Uterus (tissue), 4 donors: ENCODE measurements around the gene NUP58. TPM values are rescaled to one million over a fixed set of nuclear protein-coding genes. Genes with fewer than 3 reads are reported as not detected.
A peak's percentile ranks its signal among the peaks of the same experiment; 100 is the strongest.

ENCODE experiments used
- DNase-seq, 2 donors: peaks; one replicate each; pipeline ENCODE4 v3.0.0-alpha.2; 2019 to 2020
- H3K27ac ChIP-seq, 2 donors: fragments of 200-600 bp; sonication (generic); 1 replicate in 1 of 2; 2 replicates in 1 of 2; pipeline ENCODE4 v1.5.1; 2016 to 2018
- H3K27me3 ChIP-seq, 2 donors: fragments of 200-600 bp; sonication (generic); one replicate each; pipeline ENCODE4 v1.5.1; 2018 to 2019; ENCODE audit warnings: control low read depth in 1 of 2
- H3K36me3 ChIP-seq, 2 donors: fragments of 200-600 bp; sonication (generic); one replicate each; pipeline ENCODE4 v1.5.1; 2019; ENCODE audit warnings: control low read depth in 1 of 2
- H3K4me1 ChIP-seq, 2 donors: fragments of 200-600 bp; sonication (generic); one replicate each; pipeline ENCODE4 v1.5.1; 2018 to 2019; ENCODE audit warnings: control low read depth in 1 of 2
- H3K4me3 ChIP-seq, 2 donors: fragments of 200-600 bp; sonication (generic); 1 replicate in 1 of 2; 2 replicates in 1 of 2; pipeline ENCODE4 v1.5.1; 2018 to 2019; ENCODE audit warnings: mild to moderate bottlenecking in 1 of 2
- H3K9me3 ChIP-seq, 2 donors: fragments of 200-600 bp; sonication (generic); one replicate each; pipeline ENCODE4 v1.5.1; 2019; ENCODE audit warnings: control low read depth in 1 of 2
- POLR2A ChIP-seq, 2 donors: fragments of 450-650 bp; IDR thresholded peaks; one replicate each; pipeline ENCODE4 v1.6.1; 2016; ENCODE audit warnings: antibody characterized with exemption in 2 of 2, mild to moderate bottlenecking in 1 of 2, moderate library complexity in 1 of 2
- intact Hi-C: fragments of 100-400 bp; cut with DNase I; formaldehyde crosslinking; loops from one replicate; pipeline ENCODE4 v1.15.1; 2023; ENCODE audit warnings: low total_unique reads
- total RNA-seq, 4 donors: library from RNA; depleted of rRNA in 3 of 4; stranded (reverse); fragments of >200 nt in 3 of 4; gene quantifications; one replicate each; pipeline versions ENCODE4 v1.1.0 to v1.2.4, GENCODE V29; 2014 to 2023
- TF ChIP-seq, protein P1 (sequence below), 4 experiments: fragments of 200-600 bp in 2 of 4; fragments of 450-650 bp in 2 of 4; sonication (generic) in 2 of 4; IDR thresholded peaks; one replicate each; pipeline ENCODE4 v1.5.1; 2016 to 2019; ENCODE audit warnings: antibody characterized with exemption in 4 of 4, mild to moderate bottlenecking in 2 of 4, moderate library complexity in 1 of 4
- donor health status: DM: yes; HTN: yes; CAD: no.

NUP58 gene
- total RNA-seq, 4 donors from 2014 or later: 49.7 to 130 (median 61.1) TPM

DNA sequence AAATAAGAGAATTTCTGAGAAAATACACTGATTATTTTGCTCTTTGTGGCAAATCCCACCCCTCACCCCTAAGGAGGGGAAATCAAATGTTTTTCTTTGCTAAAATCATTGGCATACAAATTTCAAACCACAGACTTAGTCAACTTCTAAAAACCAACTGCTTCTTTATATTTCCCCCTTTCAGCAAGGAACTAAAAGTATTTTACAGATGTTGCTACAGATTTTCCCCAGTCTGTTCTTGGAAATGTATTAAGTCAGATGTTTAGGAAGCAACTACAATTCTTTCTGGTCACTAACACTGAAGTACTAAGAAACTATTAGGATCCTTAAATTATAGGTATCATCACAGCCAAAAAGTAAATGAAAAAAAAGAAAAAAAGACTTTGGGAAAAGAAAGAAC, 21.0 kb upstream of the NUP58 start:
- no peak for DNase-seq
- no peak overlapping the region for H3K4me3 ChIP-seq
- no peak for TF ChIP-seq POLR2A (IDR thresholded peaks at IDR 0.05)
- H3K27ac ChIP-seq: no peak overlapping the region
- H3K4me1 ChIP-seq: no peaks in the 10 kb centered on the region
- intact Hi-C loops: no loop called here
- H3K27me3 ChIP-seq: no peaks in the 10 kb centered on the region
- no peaks in the 10 kb centered on the region for H3K9me3 ChIP-seq
- no peaks in the 10 kb centered on the region for H3K36me3 ChIP-seq

DNA sequence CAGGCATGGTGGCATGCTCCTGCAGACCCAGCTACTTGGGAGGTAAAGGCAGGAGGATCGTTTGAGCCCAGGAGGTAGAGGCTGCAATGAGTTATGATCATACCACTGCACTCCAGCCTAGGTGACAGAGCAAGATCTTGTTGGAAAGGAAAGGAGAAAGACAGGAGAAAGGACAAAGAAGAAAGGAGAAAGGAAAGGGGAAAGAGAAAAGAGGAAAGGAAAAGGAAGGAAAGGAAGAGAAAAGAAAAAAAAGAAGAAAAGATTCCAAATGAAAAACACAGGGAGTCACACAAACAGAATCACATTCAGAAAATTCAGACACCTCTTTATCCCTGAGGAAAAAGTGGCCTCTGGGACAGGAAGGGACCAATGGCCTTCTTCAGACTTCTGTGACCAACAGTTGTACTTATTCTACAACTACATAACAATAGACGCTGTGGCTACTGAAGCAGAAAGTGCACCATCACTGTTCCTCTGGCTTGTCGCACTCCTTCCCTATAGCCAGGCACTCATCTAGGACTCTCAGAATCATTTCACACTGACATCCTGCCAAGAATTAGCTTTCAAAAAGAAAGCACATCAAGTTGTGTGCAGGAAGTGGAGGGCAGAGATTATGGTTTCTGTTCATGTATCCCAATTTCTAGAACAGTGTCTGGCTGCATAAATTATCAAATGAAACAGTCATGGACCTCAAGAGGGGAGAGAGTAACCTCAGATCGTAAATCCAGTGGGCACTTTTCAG, 20.1 kb upstream of the NUP58 start:
- intact Hi-C loops: no loop called here
- Histone ChIP-seq H3K36me3 (no peaks in the 10 kb centered on the region), H3K9me3 (no peaks in the 10 kb centered on the region), H3K27me3 (no peaks in the 10 kb centered on the region), H3K4me1 (no peaks in the 10 kb centered on the region), H3K27ac (no peak overlapping the region), H3K4me3 (no peak overlapping the region)
- no peak for TF ChIP-seq POLR2A (IDR thresholded peaks at IDR 0.05)
- TF ChIP-seq, protein P1, sequence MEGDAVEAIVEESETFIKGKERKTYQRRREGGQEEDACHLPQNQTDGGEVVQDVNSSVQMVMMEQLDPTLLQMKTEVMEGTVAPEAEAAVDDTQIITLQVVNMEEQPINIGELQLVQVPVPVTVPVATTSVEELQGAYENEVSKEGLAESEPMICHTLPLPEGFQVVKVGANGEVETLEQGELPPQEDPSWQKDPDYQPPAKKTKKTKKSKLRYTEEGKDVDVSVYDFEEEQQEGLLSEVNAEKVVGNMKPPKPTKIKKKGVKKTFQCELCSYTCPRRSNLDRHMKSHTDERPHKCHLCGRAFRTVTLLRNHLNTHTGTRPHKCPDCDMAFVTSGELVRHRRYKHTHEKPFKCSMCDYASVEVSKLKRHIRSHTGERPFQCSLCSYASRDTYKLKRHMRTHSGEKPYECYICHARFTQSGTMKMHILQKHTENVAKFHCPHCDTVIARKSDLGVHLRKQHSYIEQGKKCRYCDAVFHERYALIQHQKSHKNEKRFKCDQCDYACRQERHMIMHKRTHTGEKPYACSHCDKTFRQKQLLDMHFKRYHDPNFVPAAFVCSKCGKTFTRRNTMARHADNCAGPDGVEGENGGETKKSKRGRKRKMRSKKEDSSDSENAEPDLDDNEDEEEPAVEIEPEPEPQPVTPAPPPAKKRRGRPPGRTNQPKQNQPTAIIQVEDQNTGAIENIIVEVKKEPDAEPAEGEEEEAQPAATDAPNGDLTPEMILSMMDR (IDR thresholded peaks at IDR 0.05): no peak
- no peak for DNase-seq

DNA sequence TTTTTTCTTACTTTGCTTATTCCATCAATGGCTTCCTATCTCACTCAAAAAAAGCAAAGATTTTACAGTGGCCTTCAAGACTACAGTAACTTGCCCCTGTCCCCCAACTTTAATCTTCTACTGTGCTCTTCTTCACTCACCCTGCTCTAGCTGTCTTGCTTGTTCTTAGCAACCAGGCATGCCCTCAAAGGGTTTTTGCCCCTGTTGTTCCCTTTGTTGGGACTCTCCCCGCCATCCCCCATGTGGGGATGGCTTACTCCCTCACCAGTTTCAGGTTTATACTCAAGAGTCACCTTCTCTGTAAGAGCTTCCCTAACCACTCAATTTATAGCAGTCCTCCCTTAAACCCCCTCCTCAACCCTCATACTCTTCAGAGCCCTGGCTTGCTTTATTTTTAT, 19.5 kb upstream of the NUP58 start:
- Histone ChIP-seq H3K4me1 (no peaks in the 10 kb centered on the region), H3K4me3 (no peak overlapping the region), H3K27ac (no peak overlapping the region), H3K36me3 (no peaks in the 10 kb centered on the region), H3K9me3 (no peaks in the 10 kb centered on the region), H3K27me3 (no peaks in the 10 kb centered on the region)
- intact Hi-C loops: no loop called here
- no peak for DNase-seq
- no peak for TF ChIP-seq POLR2A (IDR thresholded peaks at IDR 0.05)
- TF ChIP-seq, protein P1 (IDR thresholded peaks at IDR 0.05): no peak

DNA sequence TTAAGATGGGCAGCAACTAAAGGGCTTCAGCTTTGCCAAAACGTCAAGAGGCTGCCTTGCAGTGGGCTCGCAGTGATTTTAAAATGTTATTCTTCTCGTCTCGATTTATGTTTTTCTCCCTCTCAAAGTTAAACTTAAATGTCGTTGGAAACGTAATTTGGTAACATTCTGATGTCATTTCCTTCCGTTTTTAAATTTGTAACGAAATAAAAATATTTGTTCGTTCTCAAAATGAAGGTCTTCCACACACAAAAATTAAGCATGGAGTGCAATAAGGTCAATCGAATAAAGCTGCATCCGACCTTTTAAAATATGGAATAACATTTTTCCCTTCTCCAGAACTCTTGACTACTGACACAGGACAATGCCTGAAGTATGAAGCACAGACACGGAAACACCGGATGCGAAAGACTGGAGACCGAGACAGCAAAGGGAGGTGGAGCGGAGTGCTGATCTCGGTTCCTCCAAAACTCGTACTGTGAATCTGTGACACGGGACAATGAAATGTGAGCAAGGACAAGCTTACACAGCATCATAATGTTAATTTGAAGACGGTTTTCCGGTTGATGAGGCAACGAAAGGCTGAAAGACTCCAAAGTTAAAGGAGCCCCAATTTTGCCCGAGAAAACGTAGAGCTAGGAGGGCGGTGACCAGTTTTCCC, 15.0 kb upstream of the NUP58 start:
- Histone ChIP-seq H3K4me3 (peak overlapping the region; percentile 68 to 88), H3K4me1 (no peaks in the 10 kb centered on the region), H3K9me3 (no peaks in the 10 kb centered on the region), H3K27ac (peak overlapping the region; percentile 67 to 85), H3K36me3 (no peaks in the 10 kb centered on the region), H3K27me3 (no peaks in the 10 kb centered on the region)
- TF ChIP-seq POLR2A (IDR thresholded peaks at IDR 0.05): no peak
- TF ChIP-seq, protein P1 (IDR thresholded peaks at IDR 0.05): no peak
- intact Hi-C loops: no loop called here
- no peak for DNase-seq

DNA sequence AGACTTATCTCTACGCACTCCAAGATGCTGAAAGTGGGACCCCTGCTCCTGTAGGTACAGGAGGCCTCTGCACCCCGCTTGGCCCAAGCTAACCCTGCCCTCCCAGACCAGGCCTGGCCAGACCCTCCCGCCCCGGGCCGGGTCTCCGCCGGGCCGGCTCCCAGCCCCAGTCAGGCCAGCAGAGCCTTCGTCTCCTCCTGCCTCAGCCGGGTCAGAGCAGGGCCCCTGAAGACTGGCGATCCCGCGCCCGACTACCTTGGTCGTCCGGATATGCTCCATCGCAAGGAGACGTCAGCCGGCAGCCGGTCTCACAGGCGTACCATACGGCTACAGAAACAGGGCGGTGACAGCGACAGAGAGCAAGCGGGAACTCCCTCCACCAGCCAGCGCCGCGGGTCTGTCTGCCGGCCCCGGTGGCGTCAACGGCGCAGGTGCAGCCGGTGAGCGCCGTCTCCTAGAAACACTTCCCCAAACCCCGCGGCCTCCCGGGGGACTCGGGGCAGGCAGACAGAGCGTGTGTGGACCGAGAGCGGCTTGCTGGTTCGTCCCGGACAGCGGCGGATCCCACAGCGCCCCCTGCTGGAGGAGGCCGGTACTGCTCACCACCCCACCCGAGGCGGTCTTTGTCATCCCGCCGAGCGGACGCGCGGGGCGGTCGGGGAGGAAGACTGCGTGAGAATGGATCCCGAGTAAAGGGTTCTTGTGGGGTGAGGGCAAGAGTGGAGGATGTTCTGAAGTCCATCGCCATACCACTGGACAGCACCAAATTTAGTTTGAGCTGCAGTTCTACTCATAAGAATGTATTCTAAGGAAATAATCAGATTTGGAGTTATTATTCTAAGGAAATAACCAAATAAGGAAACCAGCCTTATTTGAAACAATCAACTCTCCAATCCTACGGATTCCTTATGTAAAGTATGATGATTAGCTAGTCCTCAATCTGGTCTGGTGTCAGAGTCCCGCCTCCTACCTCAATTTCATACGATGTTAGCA, 14.2 kb upstream of the NUP58 start, which contains the start of gene MTMR6:
Gene MTMR6, minus strand, starts transcription at position 520 of the 993 bp plus-strand sequence. Its CDS starts 241 bp downstream, at position 279.
- Histone ChIP-seq H3K27ac (peak within 1 kb of the TSS; percentile 67 to 85), H3K4me1 (no peaks in the 10 kb centered on the region), H3K9me3 (no peaks in the 10 kb centered on the region), H3K4me3 (peak within 1 kb of the TSS; percentile 68 to 88), H3K27me3 (no peaks in the 10 kb centered on the region), H3K36me3 (no peaks in the 10 kb centered on the region)
- TF ChIP-seq POLR2A (IDR thresholded peaks at IDR 0.05): peak in 1 of 2 donors; percentile 54
- TF ChIP-seq, protein P1 (IDR thresholded peaks at IDR 0.05): peak; percentile 97 to 100 (median 98)
- DNase-seq: peak; percentile 90 to 93
- intact Hi-C loops: no loop called here
